Keratinocyte (primary cell): Measurements from ENCODE around the gene GPC5. TPM values are rescaled to one million over a fixed set of nuclear protein-coding genes. Genes with fewer than 3 reads are reported as not detected.

Experiments
- DNase-seq: peaks from one replicate; pipeline ENCODE4 v3.0.0-alpha.2; 2011; ENCODE audit warnings: low read depth, missing footprints, low spot score
- FAIRE-seq: peaks from 2 replicates; lab custom pipeline; 2011; peaks lifted over from hg19 to GRCh38; lab: Jason Lieb, UNC
- H2AFZ ChIP-seq: 2 replicates; pipeline ENCODE4 v1.6.0; 2012; ENCODE audit warnings: low read length, control low read depth, inconsistent platforms; ENCODE audit not compliant: control insufficient read depth
- H3K27ac ChIP-seq: 2 replicates; pipeline ENCODE4 v1.5.1; 2011; ENCODE audit warnings: low read length; ENCODE audit not compliant: control insufficient read depth, insufficient read depth
- H3K27me3 ChIP-seq: 3 replicates; pipeline ENCODE4 v1.6.0; 2011; ENCODE audit warnings: low read length; ENCODE audit not compliant: control insufficient read depth, insufficient read depth; ENCODE audit errors: extremely low read depth
- H3K36me3 ChIP-seq, 2 experiments: 2 replicates in 1 of 2; 3 replicates in 1 of 2; pipeline ENCODE4 v1.5.1; 2011; ENCODE audit warnings: low read length in 2 of 2, mild to moderate bottlenecking in 1 of 2; ENCODE audit not compliant: control insufficient read depth in 2 of 2, insufficient read depth in 2 of 2; ENCODE audit errors: extremely low read depth in 1 of 2
- H3K4me1 ChIP-seq: 3 replicates; pipeline ENCODE4 v1.5.1; 2011; ENCODE audit warnings: low read length; ENCODE audit not compliant: control insufficient read depth, insufficient read depth; ENCODE audit errors: extremely low read depth
- H3K4me2 ChIP-seq: 3 replicates; pipeline ENCODE4 v1.6.0; 2011; ENCODE audit warnings: low read depth, low read length; ENCODE audit not compliant: control insufficient read depth, insufficient read depth; ENCODE audit errors: extremely low read depth
- H3K4me3 ChIP-seq, 3 experiments: fragments of 200-600 bp in 1 of 3; sonication (generic) in 1 of 3; 2 replicates in 2 of 3; 3 replicates in 1 of 3; pipeline ENCODE4 v1.5.1; 2011 to 2016; ENCODE audit warnings: low read length in 3 of 3, mild to moderate bottlenecking in 3 of 3, control low read depth in 2 of 3, inconsistent platforms in 1 of 3, low read depth in 1 of 3, mixed read lengths in 1 of 3, mixed run types in 1 of 3, moderate library complexity in 1 of 3; ENCODE audit not compliant: control insufficient read depth in 2 of 3, insufficient read depth in 2 of 3; ENCODE audit errors: extremely low read depth in 1 of 3
- H3K79me2 ChIP-seq: 2 replicates; pipeline ENCODE4 v1.6.0; 2012; ENCODE audit warnings: low read length; ENCODE audit not compliant: control insufficient read depth, insufficient read depth
- H3K9ac ChIP-seq: 3 replicates; pipeline ENCODE4 v1.6.0; 2011; ENCODE audit warnings: low read length; ENCODE audit not compliant: control insufficient read depth, insufficient read depth; ENCODE audit errors: extremely low read depth
- H3K9me1 ChIP-seq: 3 replicates; pipeline ENCODE4 v1.6.0; 2011; ENCODE audit warnings: low read length; ENCODE audit not compliant: control insufficient read depth, insufficient read depth; ENCODE audit errors: extremely low read depth
- H3K9me3 ChIP-seq: 2 replicates; pipeline ENCODE4 v1.5.1; 2012; ENCODE audit warnings: low read depth, low read length; ENCODE audit not compliant: control insufficient read depth
- H4K20me1 ChIP-seq: 3 replicates; pipeline ENCODE4 v1.6.0; 2011; ENCODE audit warnings: low read length; ENCODE audit not compliant: control insufficient read depth, insufficient read depth; ENCODE audit errors: extremely low read depth
- EZH2 ChIP-seq: IDR thresholded peaks from one replicate; pipeline ENCODE4 v1.6.1; 2012; ENCODE audit warnings: inconsistent platforms, mild to moderate bottlenecking, low read length, moderate library complexity
- dilution Hi-C: fragments of 300-500 bp; cut with MboI; formaldehyde crosslinking; loops from one replicate; pipeline ENCODE4 v1.7.0; 2020; ENCODE audit warnings: low sequenced_read_pairs; ENCODE audit not compliant: extremely low pct_ligation_motif_present
- polyA plus RNA-seq, 5 experiments: library from polyadenylated mRNA; depleted of rRNA in 3 of 5; stranded (reverse) in 3 of 5; stranded (forward) in 1 of 5; unstranded in 1 of 5; fragments of >200 nt; gene quantifications; 1 replicate in 1 of 5; 2 replicates in 3 of 5; 3 replicates in 1 of 5; pipeline versions ENCODE4 v1.2.1 to v1.2.3, GENCODE V29; 2011 to 2012; ENCODE audit warnings: missing spikeins in 2 of 5, low read depth in 1 of 5, low replicate concordance in 1 of 5
- TF ChIP-seq, protein P1 (sequence below), 3 experiments: IDR thresholded peaks in 1 of 3; conservative IDR thresholded peaks in 1 of 3; optimal IDR thresholded peaks in 1 of 3; 2 replicates in 2 of 3; 3 replicates in 1 of 3; pipeline versions ENCODE3 to v1.5.1; 2011; ENCODE audit warnings: low read length in 3 of 3, mild to moderate bottlenecking in 3 of 3, moderate library complexity in 2 of 3, control low read depth in 1 of 3, inconsistent platforms in 1 of 3; ENCODE audit not compliant: insufficient read depth in 2 of 3; ENCODE audit errors: extremely low read depth in 1 of 3

GPC5 gene
- polyA plus RNA-seq, 1 donor (not counting 4 experiments of a cell fraction or from before 2014, with no cell fraction given), result 0.10 TPM

DNA sequence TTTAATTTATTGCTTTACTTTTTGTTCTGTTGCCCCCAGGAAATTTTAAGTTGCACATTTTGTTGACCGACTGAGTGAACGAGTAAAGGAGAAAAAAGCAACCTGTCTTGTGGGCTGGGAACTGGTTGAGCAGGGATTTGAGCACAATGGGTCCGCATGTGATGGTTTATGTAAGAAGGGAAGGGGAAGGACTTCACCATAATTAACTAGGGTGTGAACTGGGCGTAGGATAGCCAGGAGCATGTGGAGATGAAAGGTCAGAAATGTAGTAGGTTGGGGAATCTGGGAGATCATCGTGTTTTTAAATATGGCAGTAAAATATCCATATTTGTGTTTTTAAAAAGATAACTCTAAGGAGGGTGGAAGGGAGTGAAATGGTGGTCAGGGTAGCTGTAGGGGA lies 99.9 kb downstream of the GPC5 start:
- no peaks in the 10 kb centered on the region for H3K4me1 ChIP-seq
- H3K27ac ChIP-seq, result no peak overlapping the region
- no peaks in the 10 kb centered on the region for H3K9me1 ChIP-seq
- H4K20me1 ChIP-seq, result no peaks in the 10 kb centered on the region
- DNase-seq (no peak), FAIRE-seq (no peak)
- no peaks in the 10 kb centered on the region for H3K79me2 ChIP-seq
- dilution Hi-C loops, result no loop called here
- no peaks in the 10 kb centered on the region for H3K27me3 ChIP-seq
- H3K4me3 ChIP-seq, result no peak overlapping the region
- no peak overlapping the region for H3K9ac ChIP-seq
- no peak for TF ChIP-seq EZH2
- TF ChIP-seq, protein P1, sequence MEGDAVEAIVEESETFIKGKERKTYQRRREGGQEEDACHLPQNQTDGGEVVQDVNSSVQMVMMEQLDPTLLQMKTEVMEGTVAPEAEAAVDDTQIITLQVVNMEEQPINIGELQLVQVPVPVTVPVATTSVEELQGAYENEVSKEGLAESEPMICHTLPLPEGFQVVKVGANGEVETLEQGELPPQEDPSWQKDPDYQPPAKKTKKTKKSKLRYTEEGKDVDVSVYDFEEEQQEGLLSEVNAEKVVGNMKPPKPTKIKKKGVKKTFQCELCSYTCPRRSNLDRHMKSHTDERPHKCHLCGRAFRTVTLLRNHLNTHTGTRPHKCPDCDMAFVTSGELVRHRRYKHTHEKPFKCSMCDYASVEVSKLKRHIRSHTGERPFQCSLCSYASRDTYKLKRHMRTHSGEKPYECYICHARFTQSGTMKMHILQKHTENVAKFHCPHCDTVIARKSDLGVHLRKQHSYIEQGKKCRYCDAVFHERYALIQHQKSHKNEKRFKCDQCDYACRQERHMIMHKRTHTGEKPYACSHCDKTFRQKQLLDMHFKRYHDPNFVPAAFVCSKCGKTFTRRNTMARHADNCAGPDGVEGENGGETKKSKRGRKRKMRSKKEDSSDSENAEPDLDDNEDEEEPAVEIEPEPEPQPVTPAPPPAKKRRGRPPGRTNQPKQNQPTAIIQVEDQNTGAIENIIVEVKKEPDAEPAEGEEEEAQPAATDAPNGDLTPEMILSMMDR (optimal IDR thresholded peaks at IDR 0.05 in 1 of 3, IDR thresholded peaks at IDR 0.05 in 1 of 3, conservative IDR thresholded peaks at IDR 0.05 in 1 of 3; ENCODE audit: extremely low read depth in 1 of 3, insufficient read depth in 2 of 3, low read length in 3 of 3), result no peak
- no peaks in the 10 kb centered on the region for H3K9me3 ChIP-seq
- H3K36me3 ChIP-seq, result no peaks in the 10 kb centered on the region
- H3K4me2 ChIP-seq, result no peak overlapping the region
- no peak overlapping the region for H2AFZ ChIP-seq

DNA sequence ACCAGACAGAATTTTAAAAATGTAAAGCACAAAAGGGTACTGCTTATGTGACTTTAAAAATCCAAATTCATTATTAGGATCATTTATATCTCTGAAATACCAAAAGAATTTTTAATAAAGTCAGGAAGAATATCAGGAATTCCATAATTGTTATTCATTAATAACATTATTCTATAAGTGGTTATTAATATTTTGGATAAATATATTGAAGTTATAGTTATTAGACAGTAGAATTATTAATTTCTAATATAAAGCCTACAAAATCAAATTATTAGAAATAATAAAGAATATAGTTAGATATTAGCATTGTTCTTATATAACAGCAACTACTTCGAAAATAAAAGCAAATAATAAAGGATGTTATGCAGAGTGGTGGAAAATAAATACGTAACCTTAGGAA lies 105.8 kb downstream of the GPC5 start:
- H3K79me2 ChIP-seq, result no peaks in the 10 kb centered on the region
- no peaks in the 10 kb centered on the region for H4K20me1 ChIP-seq
- no peak for DNase-seq
- no peaks in the 10 kb centered on the region for H3K9me3 ChIP-seq
- H3K9ac ChIP-seq, result no peak overlapping the region
- H3K36me3 ChIP-seq, result no peaks in the 10 kb centered on the region
- H3K4me1 ChIP-seq, result no peaks in the 10 kb centered on the region
- FAIRE-seq, result no peak
- no peaks in the 10 kb centered on the region for H3K9me1 ChIP-seq
- TF ChIP-seq EZH2, result no peak
- TF ChIP-seq, protein P1 (optimal IDR thresholded peaks at IDR 0.05 in 1 of 3, IDR thresholded peaks at IDR 0.05 in 1 of 3, conservative IDR thresholded peaks at IDR 0.05 in 1 of 3; ENCODE audit: extremely low read depth in 1 of 3, insufficient read depth in 2 of 3, low read length in 3 of 3), result no peak
- dilution Hi-C loops, result no loop called here
- no peaks in the 10 kb centered on the region for H3K27me3 ChIP-seq
- H3K4me3 ChIP-seq, result no peak overlapping the region
- H2AFZ ChIP-seq, result no peak overlapping the region
- H3K27ac ChIP-seq, result no peak overlapping the region
- no peak overlapping the region for H3K4me2 ChIP-seq
